ENCODE results near the gene JAG1.

- TF ChIP-seq CTCF (conservative IDR thresholded peaks at IDR 0.05; ENCODE audit: low read depth, low read length) (no peak), EZH2 (IDR thresholded peaks at IDR 0.05; ENCODE audit: low read length, unreplicated experiment) (no peak)
Measured at GRCh38 chr20:10603971-10604864, 69.6 kb downstream of the JAG1 start.

Measured in PC-3 (cell line).